ENCODE results near the gene ASTN2. TPM values are rescaled to one million over a fixed set of nuclear protein-coding genes. Genes with fewer than 3 reads are reported as not detected.
A peak's percentile ranks its signal among the peaks of the same experiment; 100 is the strongest.

ASTN2 gene
- total and polyA plus RNA-seq, 9 of the 15 experiments (the other 6 are each of a cell fraction or from before 2014, with no cell fraction given): 0.56 to 3.5 (median 1.9) TPM

- POLR2A ChIA-PET: no interaction called here
- CTCF ChIA-PET (ENCODE audit: low intra/inter-chr PET ratio): no interaction called here
Measured at GRCh38 chr9:117424291-117424690, 9.4 kb upstream of the ASTN2 start.

GRCh38 chr9:117418111-117418510 is 3.3 kb upstream of the ASTN2 start:
- 0% methylated on average over 1 of the region's 1 CpG for WGBS (ENCODE audit: insufficient coverage, low coverage, missing lambda C conversion rate)
- Histone ChIP-seq H4K20me1 (replicated peaks; ENCODE audit: control insufficient read depth, insufficient read depth, low read length) (no peaks in the 10 kb centered on the region), H3K9me1 (ENCODE audit: control insufficient read depth, insufficient read depth, low read length) (no peaks in the 10 kb centered on the region), H3K27me3 (ENCODE audit: control insufficient read depth in 2 of 2, insufficient read depth in 2 of 2, low read length in 2 of 2) (no peaks in the 10 kb centered on the region), H3K9me3 (replicated peaks; ENCODE audit: control insufficient read depth, insufficient read depth, low read depth, low read length) (no peaks in the 10 kb centered on the region), H3K36me3 (ENCODE audit: control insufficient read depth, insufficient read depth, low read length) (no peaks in the 10 kb centered on the region), H3K27ac (ENCODE audit: extremely low read depth, low read depth, low read length) (no peak overlapping the region), H3K79me2 (ENCODE audit: control insufficient read depth, insufficient read depth, low read length) (no peaks in the 10 kb centered on the region), H2AFZ (ENCODE audit: low read depth, low read length) (no peak overlapping the region), H3K4me1 (replicated peaks in 1 of 2; ENCODE audit: control insufficient read depth in 2 of 2, insufficient read depth in 2 of 2, low read length in 2 of 2) (no peaks in the 10 kb centered on the region), H3K9ac (ENCODE audit: insufficient read depth in 1 of 2, low read depth in 2 of 2, low read length in 2 of 2) (no peak overlapping the region), H3K4me2 (ENCODE audit: insufficient read depth, low read length) (no peak overlapping the region), H3K4me3 (no peak overlapping the region)
- TF ChIP-seq FOXO4 (CRISPR knock-in tag; IDR thresholded peaks at IDR 0.05) (no peak), TAF1 (IDR thresholded peaks at IDR 0.05; ENCODE audit: control insufficient read depth, extremely low read depth, insufficient read depth, low read length, severe bottlenecking) (no peak), RCOR1 (IDR thresholded peaks at IDR 0.05; ENCODE audit: borderline replicate concordance in 1 of 2, low read depth in 2 of 2, low read length in 2 of 2) (no peak), FUS (optimal IDR thresholded peaks at IDR 0.05; ENCODE audit: low read depth, low read length) (no peak), RNF219 (CRISPR knock-in tag; IDR thresholded peaks at IDR 0.05) (no peak), SP2 (IDR thresholded peaks at IDR 0.05; ENCODE audit: extremely low read depth, low read depth, low read length, poor library complexity, severe bottlenecking) (no peak)
- no peak for DNase-seq (ENCODE audit: extremely low read depth in 1 of 4, low spot score in 3 of 4)
- no peak for FAIRE-seq
- no peak for ATAC-seq
- intact Hi-C loops (cut with micrococcal nuclease): loop anchor here (10.0 kb wide), 1 partner anchor 683 kb away; no protein-coding TSS in a partner anchor
- BruUV-seq (replicated peaks): no TSS peak
- in situ Hi-C loops (cut with MboI): no loop called here
- ChIA-PET POLR2A (no interaction called here), CTCF (ENCODE audit: low intra/inter-chr PET ratio) (no interaction called here)

More at GRCh38 chr9:117424291-117424690, 9.4 kb upstream of the ASTN2 start:
- Histone ChIP-seq H3K4me2 (ENCODE audit: insufficient read depth, low read length) (no peak overlapping the region), H2AFZ (ENCODE audit: low read depth, low read length) (no peak overlapping the region), H3K79me2 (ENCODE audit: control insufficient read depth, insufficient read depth, low read length) (no peaks in the 10 kb centered on the region), H3K4me3 (no peak overlapping the region), H3K27ac (ENCODE audit: extremely low read depth, low read depth, low read length) (no peak overlapping the region), H3K9me1 (ENCODE audit: control insufficient read depth, insufficient read depth, low read length) (no peaks in the 10 kb centered on the region), H3K9ac (ENCODE audit: insufficient read depth in 1 of 2, low read depth in 2 of 2, low read length in 2 of 2) (no peak overlapping the region), H3K9me3 (replicated peaks; ENCODE audit: control insufficient read depth, insufficient read depth, low read depth, low read length) (no peaks in the 10 kb centered on the region), H4K20me1 (replicated peaks; ENCODE audit: control insufficient read depth, insufficient read depth, low read length) (no peaks in the 10 kb centered on the region), H3K27me3 (ENCODE audit: control insufficient read depth in 2 of 2, insufficient read depth in 2 of 2, low read length in 2 of 2) (no peaks in the 10 kb centered on the region), H3K36me3 (ENCODE audit: control insufficient read depth, insufficient read depth, low read length) (no peaks in the 10 kb centered on the region), H3K4me1 (replicated peaks in 1 of 2; ENCODE audit: control insufficient read depth in 2 of 2, insufficient read depth in 2 of 2, low read length in 2 of 2) (no peaks in the 10 kb centered on the region)
- intact Hi-C loops (cut with micrococcal nuclease) (no loop called here), in situ Hi-C loops (cut with MboI) (no loop called here)
- no peak for FAIRE-seq
- WGBS (ENCODE audit: insufficient coverage, low coverage, missing lambda C conversion rate): 0% methylated on average over 1 of the region's 1 CpG
- no peak for ATAC-seq
- BruUV-seq (replicated peaks): no TSS peak
- peak; percentile 69 for TF ChIP-seq RBM25 (IDR thresholded peaks at IDR 0.05; ENCODE audit: low read depth, low read length, severe bottlenecking)
- TF ChIP-seq TBP (optimal IDR thresholded peaks at IDR 0.05; ENCODE audit: low read depth, low read length): no peak
- no peak for TF ChIP-seq RBM14 (IDR thresholded peaks at IDR 0.05; ENCODE audit: borderline replicate concordance, insufficient read depth, low read depth, low read length)
- no peak for DNase-seq (ENCODE audit: extremely low read depth in 1 of 4, low spot score in 3 of 4)

Measured in K562 (cell line).